HepG2 (cell line): Measurements from ENCODE around the gene DSCAML1. TPM values are rescaled to one million over a fixed set of nuclear protein-coding genes. Genes with fewer than 3 reads are reported as not detected.

ENCODE experiments used
- ATAC-seq: fragments of 200-7000 bp; cut with Tn5 transposase; 3 replicates; pipeline ENCODE4 v1.9.1; 2020; ENCODE audit warnings: mild to moderate bottlenecking, moderate library complexity
- BruUV-seq: library from RNA; stranded (reverse); fragments of 400-500 nt; replicated peaks from 2 replicates; lab custom pipeline; 2021; lab: Mats Ljungman, UMichigan
- CTCF ChIA-PET: fragments of 300-600 bp; formaldehyde crosslinking; extraction: SDS; loops from one replicate; lab custom pipeline; 2021; ENCODE audit warnings: low total read pairs, inconsistent platforms, low intra/inter-chr PET ratio; lab: Yijun Ruan, JAX
- POLR2A ChIA-PET: fragments of 350-600 bp; sonication (Branson Sonifier 250); formaldehyde crosslinking; loops from one replicate; lab custom pipeline; 2020; ENCODE audit warnings: antibody characterized with exemption, inconsistent platforms; lab: Yijun Ruan, JAX
- DNase-seq: peaks from one replicate; pipeline ENCODE4 v3.0.0-alpha.2; 2015; ENCODE audit warnings: low spot score
- FAIRE-seq: peaks from 3 replicates; lab custom pipeline; 2011; peaks lifted over from hg19 to GRCh38; lab: Jason Lieb, UNC
- H2AFZ ChIP-seq: one replicate; pipeline ENCODE4 v1.6.1; 2011; ENCODE audit warnings: low read length, inconsistent platforms
- H3K27ac ChIP-seq: fragments of 300-600 bp; 3 replicates; pipeline ENCODE4 v1.8.0; 2011; ENCODE audit warnings: mixed run types, mild to moderate bottlenecking, mixed read lengths, low read length, inconsistent platforms; ENCODE audit not compliant: insufficient read depth; ENCODE audit errors: extremely low read length
- H3K27me3 ChIP-seq, 2 experiments: fragments of 200-600 bp in 1 of 2; 2 replicates in 1 of 2; 3 replicates in 1 of 2; pipeline versions ENCODE4 v1.6.0 to v1.8.0; 2011; ENCODE audit warnings: low read length in 2 of 2, mild to moderate bottlenecking in 2 of 2, moderate library complexity in 2 of 2, inconsistent platforms in 1 of 2; ENCODE audit not compliant: insufficient read depth in 2 of 2, control insufficient read depth in 1 of 2
- H3K36me3 ChIP-seq, 2 experiments: fragments of 200-600 bp in 1 of 2; replicated peaks in 1 of 2; 2 replicates in 1 of 2; 3 replicates in 1 of 2; pipeline versions ENCODE4 v1.5.1 to v1.8.0; 2011; ENCODE audit warnings: low read length in 2 of 2, inconsistent platforms in 1 of 2; ENCODE audit not compliant: insufficient read depth in 2 of 2, control insufficient read depth in 1 of 2
- H3K4me1 ChIP-seq: 2 replicates; pipeline ENCODE4 v1.5.1; 2012; ENCODE audit warnings: low read length, inconsistent platforms; ENCODE audit not compliant: insufficient read depth
- H3K4me2 ChIP-seq: 2 replicates; pipeline ENCODE4 v1.6.0; 2011; ENCODE audit warnings: low read depth, low read length, inconsistent platforms
- H3K4me3 ChIP-seq, 3 experiments: fragments of 200-600 bp in 1 of 3; sonication (generic), shearing (Covaris generic) in 1 of 3; replicated peaks in 1 of 3; 2 replicates each; pipeline ENCODE4 v1.5.1; 2011 to 2016; ENCODE audit warnings: low read length in 3 of 3, inconsistent platforms in 2 of 3, low read depth in 2 of 3, mild to moderate bottlenecking in 2 of 3, control low read depth in 1 of 3, mixed read lengths in 1 of 3; ENCODE audit not compliant: insufficient read depth in 1 of 3
- H3K79me2 ChIP-seq: one replicate; pipeline ENCODE4 v1.6.1; 2011; ENCODE audit warnings: low read length, inconsistent platforms; ENCODE audit not compliant: insufficient read depth
- H3K9ac ChIP-seq: 2 replicates; pipeline ENCODE4 v1.6.0; 2011; ENCODE audit warnings: mild to moderate bottlenecking, low read depth, low read length, inconsistent platforms; ENCODE audit not compliant: insufficient read depth
- H3K9me3 ChIP-seq: 2 replicates; pipeline ENCODE4 v1.5.1; 2012; ENCODE audit warnings: mild to moderate bottlenecking, low read length
- H4K20me1 ChIP-seq: 2 replicates; pipeline ENCODE4 v1.6.0; 2011; ENCODE audit warnings: inconsistent platforms, mild to moderate bottlenecking, low read length, moderate library complexity; ENCODE audit not compliant: insufficient read depth
- CEBPB ChIP-seq: IDR thresholded peaks from 2 replicates; pipeline ENCODE4 v1.6.1; 2011; ENCODE audit warnings: low read depth, low read length, improper control_type of control experiment, borderline replicate concordance
- KAT2B ChIP-seq: fragments of 150-350 bp; IDR thresholded peaks from 2 replicates; pipeline ENCODE4 v1.6.1; 2014; ENCODE audit warnings: low read depth, low read length, borderline replicate concordance
- KMT2B ChIP-seq: IDR thresholded peaks from 2 replicates; pipeline ENCODE4 v1.6.1; 2016; ENCODE audit warnings: missing genetic modification reagents, missing compliant biosample characterization
- SUZ12 ChIP-seq: fragments of 150-350 bp; IDR thresholded peaks from 2 replicates; pipeline ENCODE4 v1.6.1; 2014; ENCODE audit warnings: low read depth, low read length
- ZBTB25 ChIP-seq: IDR thresholded peaks from 2 replicates; pipeline ENCODE4 v1.6.1; 2018; ENCODE audit warnings: missing genetic modification reagents
- ZMYM2 ChIP-seq: sonication (generic); formaldehyde crosslinking; IDR thresholded peaks from 2 replicates; pipeline ENCODE4 v1.8.0; 2022; ENCODE audit warnings: mild to moderate bottlenecking, missing genetic modification reagents
- ZNF256 ChIP-seq: sonication (generic); formaldehyde crosslinking; conservative IDR thresholded peaks from 2 replicates; pipeline ENCODE4 v1.4.0; 2020; ENCODE audit warnings: missing genetic modification reagents
- ZNF30 ChIP-seq: sonication (generic); formaldehyde crosslinking; IDR thresholded peaks from 2 replicates; pipeline ENCODE4 v1.5.0; 2020; ENCODE audit warnings: mild to moderate bottlenecking, missing genetic modification reagents
- ZNF432 ChIP-seq: sonication (generic); formaldehyde crosslinking; IDR thresholded peaks from 2 replicates; pipeline ENCODE4 v1.5.0; 2020; ENCODE audit warnings: missing genetic modification reagents, mild to moderate bottlenecking, borderline replicate concordance
- ZNF670 ChIP-seq: sonication (generic); formaldehyde crosslinking; IDR thresholded peaks from 2 replicates; pipeline ENCODE4 v1.8.0; 2022; ENCODE audit warnings: mild to moderate bottlenecking, missing genetic modification reagents, borderline replicate concordance
- WGBS: methylation state at CpG from one replicate; pipeline ENCODE4 v1.1.6; 2017; ENCODE audit warnings: low lambda C conversion rate; 5-methylcytosine and 5-hydroxymethylcytosine counted together
- in situ Hi-C: cut with HindIII; loops from 2 replicates; pipeline ENCODE4 v1.10.0; 2017; ENCODE audit warnings: low pct_unique_long_range_greater_than_20kb; ENCODE audit not compliant: extremely low pct_ligation_motif_present
- intact Hi-C: fragments of 100-400 bp; cut with micrococcal nuclease; formaldehyde crosslinking; loops from one replicate; pipeline ENCODE4 v1.10.0; 2022; ENCODE audit not compliant: unreplicated experiment
- polyA plus RNA-seq, 8 experiments: library from polyadenylated mRNA; depleted of rRNA in 3 of 8; stranded (reverse) in 7 of 8; unstranded in 1 of 8; fragments of >200 nt; fragmentation: Illumina TruSeq in 4 of 8; extraction: Trizol in 4 of 8; gene quantifications; 2 replicates each; pipeline versions ENCODE4 v1.2.1 to v1.2.3, GENCODE V29; 2011 to 2016; ENCODE audit warnings: low read depth in 4 of 8, missing spikeins in 1 of 8, mixed read lengths in 1 of 8; ENCODE audit not compliant: insufficient read depth in 1 of 8
- total RNA-seq, 5 experiments: library from RNA; depleted of rRNA; stranded (reverse); fragments of >200 nt; fragmentation: Illumina TruSeq; extraction: Trizol; gene quantifications; 2 replicates each; pipeline ENCODE4 v1.2.3, GENCODE V29; 2016; ENCODE audit warnings: low read depth in 1 of 5

DSCAML1 gene
- total and polyA plus RNA-seq, 2 of the 13 experiments (the other 11 are each of a cell fraction or from before 2014, with no cell fraction given), result 0.29 to 0.40 TPM

DNA sequence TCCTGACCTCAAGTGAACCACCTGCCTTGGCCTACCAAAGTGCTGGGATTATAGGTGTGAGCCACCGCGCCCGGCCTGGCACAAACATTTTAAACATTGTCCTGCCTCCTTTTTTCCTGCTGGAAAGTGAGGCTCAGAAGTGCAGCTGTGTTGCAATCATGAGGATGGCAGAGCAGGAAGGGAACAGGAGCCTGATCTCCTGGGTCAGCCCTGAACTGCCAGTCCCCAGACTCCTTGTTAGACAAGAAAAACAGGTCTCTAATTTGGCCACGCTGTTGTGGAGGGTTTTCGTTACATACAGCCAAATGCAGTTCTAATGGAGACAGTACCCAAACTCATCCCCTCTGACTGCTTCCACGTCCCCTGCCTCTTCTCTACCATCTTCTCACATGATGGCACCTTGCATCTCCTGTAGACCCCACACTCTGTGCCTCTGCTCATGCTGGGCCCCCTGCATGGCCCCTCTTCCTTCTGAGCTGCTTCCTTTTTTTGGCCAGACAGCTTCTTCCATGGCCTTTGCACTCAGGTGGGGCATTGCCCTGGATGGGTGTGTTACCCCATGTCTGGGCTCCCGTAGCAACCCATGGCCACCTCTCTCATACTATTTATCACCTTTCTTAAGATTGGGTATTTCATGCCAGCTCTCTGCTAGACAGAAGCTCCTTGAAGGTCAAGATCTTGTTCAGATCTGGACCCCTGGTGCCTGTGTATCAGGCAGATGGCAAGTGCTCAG is 242.2 kb downstream of the DSCAML1 start:
- Histone ChIP-seq H3K79me2 (no peaks in the 10 kb centered on the region), H3K4me1 (no peaks in the 10 kb centered on the region), H3K9ac (no peak overlapping the region), H3K27ac (no peak overlapping the region), H3K9me3 (no peaks in the 10 kb centered on the region), H3K36me3 (no peaks in the 10 kb centered on the region), H3K27me3 (peaks cover 5 to 11% of the 10 kb centered on the region in 2 experiments; a peak in 2 of 5 replicates), H2AFZ (no peak overlapping the region), H4K20me1 (0 out of 2 replicates have a peak, but pooled peaks cover 3% of the 10 kb centered on the region), H3K4me2 (no peak overlapping the region), H3K4me3 (no peak overlapping the region)
- intact Hi-C loops, result no loop called here
- POLR2A ChIA-PET, result no interaction called here
- CTCF ChIA-PET, result no interaction called here
- FAIRE-seq (no peak), ATAC-seq (no peak), DNase-seq (no peak)
- WGBS, result 55% methylated on average over 7 of the region's 7 CpGs
- TF ChIP-seq CEBPB (peak; percentile 23; the same call in 1 of the 2 replicates), ZNF670 (CRISPR knock-in tag) (no peak)
- in situ Hi-C loops, result no loop called here
- no TSS peak for BruUV-seq

GRCh38 chr11:117552626-117553025 is 244.4 kb downstream of the DSCAML1 start:
- in situ Hi-C loops, result no loop called here
- no TSS peak for BruUV-seq
- H3K79me2 ChIP-seq, result no peaks in the 10 kb centered on the region
- ChIA-PET POLR2A (no interaction called here), CTCF (no interaction called here)
- H3K9ac ChIP-seq, result no peak overlapping the region
- peaks cover 8 to 17% of the 10 kb centered on the region in 2 experiments; a peak in 2 of 5 replicates for H3K27me3 ChIP-seq
- H3K4me3 ChIP-seq, result no peak overlapping the region
- no peak overlapping the region for H3K4me2 ChIP-seq
- no peaks in the 10 kb centered on the region for H4K20me1 ChIP-seq
- H3K9me3 ChIP-seq, result no peaks in the 10 kb centered on the region
- no peak for ATAC-seq
- H2AFZ ChIP-seq, result no peak overlapping the region
- H3K27ac ChIP-seq, result no peak overlapping the region
- H3K36me3 ChIP-seq, result no peaks in the 10 kb centered on the region
- intact Hi-C loops, result no loop called here
- H3K4me1 ChIP-seq, result no peaks in the 10 kb centered on the region
- FAIRE-seq, result no peak
- WGBS, result 51% methylated on average over 8 of the region's 9 CpGs
- no peak for TF ChIP-seq KMT2B (CRISPR knock-in tag)
- no peak for TF ChIP-seq KAT2B
- TF ChIP-seq ZBTB25 (CRISPR knock-in tag), result no peak
- TF ChIP-seq ZNF256, result no peak
- no peak for TF ChIP-seq SUZ12
- TF ChIP-seq ZNF432, result no peak
- TF ChIP-seq ZMYM2 (CRISPR knock-in tag), result no peak
- TF ChIP-seq ZNF30 (CRISPR knock-in tag), result no peak
- no peak for DNase-seq
